HG03139 (cell line): ENCODE measurements around the gene HOXD11.

Experiments
- ATAC-seq: cut with Tn5 transposase; IDR thresholded peaks from one replicate; pipeline ENCODE4 v1.9.1; 2021; ENCODE audit not compliant: unreplicated experiment

Gene HOXD11

GRCh38 chr2:176147210-176147799 lies 40.2 kb downstream of the HOXD11 start:
- no peak for ATAC-seq

GRCh38 chr2:176147800-176148496 lies 40.9 kb downstream of the HOXD11 start:
- no peak for ATAC-seq

- ATAC-seq: no peak
Measured at GRCh38 chr2:176148751-176149421, 41.8 kb downstream of the HOXD11 start.

GRCh38 chr2:176149481-176149938 lies 42.4 kb downstream of the HOXD11 start:
- no peak for ATAC-seq

- no peak for ATAC-seq
Measured at GRCh38 chr2:176149939-176150583, 43.0 kb downstream of the HOXD11 start.

- ATAC-seq: no peak
Measured at GRCh38 chr2:176150584-176151441, 43.7 kb downstream of the HOXD11 start.

GRCh38 chr2:176151442-176152287 lies 44.6 kb downstream of the HOXD11 start, which contains the start of gene HOXD4:
TSS of gene HOXD4 (plus strand) at chr2:176151550. CDS start at chr2:176151634, 84 bp downstream.
- ATAC-seq: no peak

- no peak for ATAC-seq
Measured at GRCh38 chr2:176152350-176153181, 45.5 kb downstream of the HOXD11 start.

GRCh38 chr2:176154576-176155252 lies 47.6 kb downstream of the HOXD11 start:
- ATAC-seq: no peak

GRCh38 chr2:176155356-176156044 lies 48.4 kb downstream of the HOXD11 start:
- no peak for ATAC-seq

GRCh38 chr2:176156301-176156806 lies 49.3 kb downstream of the HOXD11 start:
- ATAC-seq: no peak

GRCh38 chr2:176156807-176157498 lies 49.9 kb downstream of the HOXD11 start, which contains the start of gene HOXD3:
TSS of gene HOXD3 (plus strand) at chr2:176157307. CDS start at chr2:176169115, 11,808 bp downstream.
- no peak for ATAC-seq

GRCh38 chr2:176157499-176158185 lies 50.6 kb downstream of the HOXD11 start:
- ATAC-seq: no peak

- no peak for ATAC-seq
Measured at GRCh38 chr2:176158186-176158591, 51.1 kb downstream of the HOXD11 start.

- no peak for ATAC-seq
Measured at GRCh38 chr2:176158855-176159662, 52.0 kb downstream of the HOXD11 start.
